Natural killer cell (primary cell): ENCODE data around the gene OLFML2B. TPM values are rescaled to one million over a fixed set of nuclear protein-coding genes. Genes with fewer than 3 reads are reported as not detected.
"Not testable (repeated sequence)": the region's sequence is repeated elsewhere in the genome, so short reads cannot be mapped to it uniquely, and the experiment has no call there.

ENCODE experiments used
- ATAC-seq, 3 donors: fragments of 150-1000 bp in 2 of 3; fragments of 200-7000 bp in 1 of 3; cut with Tn5 transposase; 1 replicate in 1 of 3; 2 replicates in 2 of 3; pipeline ENCODE4 v1.10.0; 2021; ENCODE audit warnings: mild to moderate bottlenecking in 2 of 3, moderate library complexity in 2 of 3
- DNase-seq, 2 donors: peaks; one replicate each; pipeline versions ENCODE4 v3.0.0 to v3.0.0-alpha.2; 2013 to 2021; ENCODE audit warnings: mixed read lengths in 1 of 2
- H3K27ac ChIP-seq: one replicate; pipeline ENCODE4 v1.5.1; 2013; ENCODE audit warnings: mild to moderate bottlenecking, low read length
- H3K27me3 ChIP-seq: one replicate; pipeline ENCODE4 v1.6.1; 2013; ENCODE audit warnings: low read length; ENCODE audit not compliant: control insufficient read depth, insufficient read depth
- H3K36me3 ChIP-seq: one replicate; pipeline ENCODE4 v1.6.1; 2013; ENCODE audit warnings: low read length; ENCODE audit not compliant: control insufficient read depth, insufficient read depth
- H3K4me1 ChIP-seq: one replicate; pipeline ENCODE4 v1.6.1; 2013; ENCODE audit warnings: low read length; ENCODE audit not compliant: control insufficient read depth, insufficient read depth
- H3K4me3 ChIP-seq: one replicate; pipeline ENCODE4 v1.5.1; 2013; ENCODE audit warnings: low read length
- H3K9me3 ChIP-seq: one replicate; pipeline ENCODE4 v1.6.1; 2013; ENCODE audit warnings: low read length; ENCODE audit not compliant: control insufficient read depth, insufficient read depth
- H3K27ac Mint-ChIP-seq, 2 donors: one replicate each; pipeline ENCODE4 v1.8.0; 2022; ENCODE audit warnings: mild to moderate bottlenecking in 2 of 2, mixed read lengths in 2 of 2, moderate library complexity in 1 of 2
- H3K27me3 Mint-ChIP-seq, 2 donors: one replicate each; pipeline ENCODE4 v1.8.0; 2022; ENCODE audit warnings: low read depth in 2 of 2, mixed read lengths in 2 of 2
- H3K36me3 Mint-ChIP-seq: one replicate; pipeline ENCODE4 v1.8.0; 2022; ENCODE audit warnings: mixed read lengths
- H3K4me1 Mint-ChIP-seq, 2 donors: one replicate each; pipeline ENCODE4 v1.8.0; 2022; ENCODE audit warnings: mixed read lengths in 2 of 2
- H3K4me3 Mint-ChIP-seq: one replicate; pipeline ENCODE4 v1.8.0; 2022; ENCODE audit warnings: mild to moderate bottlenecking, moderate library complexity, mixed read lengths
- H3K9me3 Mint-ChIP-seq, 2 donors: one replicate each; pipeline ENCODE4 v1.8.0; 2022; ENCODE audit warnings: mixed read lengths in 2 of 2
- WGBS: methylation state at CpG from one replicate; pipeline ENCODE4 v1.1.7; 2013; ENCODE audit warnings: missing lambda C conversion rate; ENCODE audit not compliant: insufficient coverage; 5-methylcytosine and 5-hydroxymethylcytosine counted together
- intact Hi-C: fragments of 100-400 bp; cut with micrococcal nuclease; formaldehyde crosslinking; loops from one replicate; pipeline ENCODE4 v1.14.2; 2022
- total RNA-seq, 4 donors: library from RNA; stranded (reverse); fragments of 120-200 nt in 1 of 4; gene quantifications; one replicate each; pipeline versions ENCODE4 v1.2.3 to v1.2.4, GENCODE V29; 2013 to 2022
- TF ChIP-seq, protein P1 (sequence below): fragments of 200-600 bp; IDR thresholded peaks from one replicate; pipeline ENCODE4 v1.8.0; 2022; ENCODE audit warnings: antibody characterized with exemption

Gene OLFML2B
- total RNA-seq, 3 donors from 2014 or later (not counting 1 experiment from before 2014, with no cell fraction given), result 0.33 TPM; not detected in 2

DNA sequence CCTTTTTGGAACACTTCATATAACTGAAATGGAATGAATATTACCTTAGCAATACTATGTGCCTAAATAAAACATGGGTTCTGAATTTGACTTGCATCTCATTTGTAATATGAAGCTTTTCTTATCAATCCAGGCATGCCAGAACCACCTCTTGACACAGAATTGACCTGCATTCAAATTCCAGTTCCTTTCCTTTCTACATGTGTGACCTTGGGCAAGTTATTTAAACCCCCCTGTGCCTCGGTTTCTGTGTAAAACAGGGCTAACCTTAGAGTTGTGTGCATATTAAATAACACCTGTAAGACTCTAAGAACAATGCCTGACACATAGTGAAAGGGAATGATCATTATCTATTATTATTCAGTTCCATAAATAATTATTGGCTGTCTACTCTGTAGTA, 43.8 kb upstream of the OLFML2B start:
- H3K27ac Mint-ChIP-seq, result no peak overlapping the region
- H3K9me3 ChIP-seq, result no peaks in the 10 kb centered on the region
- no peaks in the 10 kb centered on the region for H3K9me3 Mint-ChIP-seq
- no peaks in the 10 kb centered on the region for H3K36me3 ChIP-seq
- peaks cover 48 to 70% of the 10 kb centered on the region in 2 donors for H3K27me3 Mint-ChIP-seq
- no peak for DNase-seq
- H3K4me1 ChIP-seq, result peaks cover 12% of the 10 kb centered on the region
- peaks cover 0 to 7% of the 10 kb centered on the region in 2 donors for H3K4me1 Mint-ChIP-seq
- ATAC-seq, result no peak
- H3K4me3 Mint-ChIP-seq, result peak overlapping the region; percentile 14
- TF ChIP-seq, protein P1, sequence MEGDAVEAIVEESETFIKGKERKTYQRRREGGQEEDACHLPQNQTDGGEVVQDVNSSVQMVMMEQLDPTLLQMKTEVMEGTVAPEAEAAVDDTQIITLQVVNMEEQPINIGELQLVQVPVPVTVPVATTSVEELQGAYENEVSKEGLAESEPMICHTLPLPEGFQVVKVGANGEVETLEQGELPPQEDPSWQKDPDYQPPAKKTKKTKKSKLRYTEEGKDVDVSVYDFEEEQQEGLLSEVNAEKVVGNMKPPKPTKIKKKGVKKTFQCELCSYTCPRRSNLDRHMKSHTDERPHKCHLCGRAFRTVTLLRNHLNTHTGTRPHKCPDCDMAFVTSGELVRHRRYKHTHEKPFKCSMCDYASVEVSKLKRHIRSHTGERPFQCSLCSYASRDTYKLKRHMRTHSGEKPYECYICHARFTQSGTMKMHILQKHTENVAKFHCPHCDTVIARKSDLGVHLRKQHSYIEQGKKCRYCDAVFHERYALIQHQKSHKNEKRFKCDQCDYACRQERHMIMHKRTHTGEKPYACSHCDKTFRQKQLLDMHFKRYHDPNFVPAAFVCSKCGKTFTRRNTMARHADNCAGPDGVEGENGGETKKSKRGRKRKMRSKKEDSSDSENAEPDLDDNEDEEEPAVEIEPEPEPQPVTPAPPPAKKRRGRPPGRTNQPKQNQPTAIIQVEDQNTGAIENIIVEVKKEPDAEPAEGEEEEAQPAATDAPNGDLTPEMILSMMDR, result no peak
- H3K27me3 ChIP-seq, result peaks cover 38% of the 10 kb centered on the region
- H3K27ac ChIP-seq, result no peak overlapping the region
- no peak overlapping the region for H3K4me3 ChIP-seq
- no CpG with 5 or more reads among the region's 1 CpG for WGBS
- H3K36me3 Mint-ChIP-seq, result no peaks in the 10 kb centered on the region
- intact Hi-C loops, result no loop called here

DNA sequence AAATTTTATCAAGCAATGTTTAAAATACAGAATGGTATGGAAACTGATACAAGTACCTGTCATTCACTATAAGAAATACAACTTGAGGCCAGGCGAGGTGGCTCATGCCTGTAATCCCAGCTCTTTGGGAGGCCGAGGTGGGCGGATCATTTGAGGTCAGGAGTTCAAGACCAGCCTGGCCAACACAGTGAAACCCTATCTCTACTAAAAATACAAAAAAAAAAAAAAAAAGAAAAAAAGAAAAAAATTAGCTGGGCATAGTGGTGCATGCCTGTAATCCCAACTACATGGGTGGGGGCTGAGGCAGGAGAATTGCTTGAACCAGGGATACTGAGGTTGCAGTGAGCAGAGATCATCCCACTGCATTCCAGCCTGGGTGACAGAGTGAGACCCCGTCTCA, 43.2 kb upstream of the OLFML2B start:
- ATAC-seq, H3K27ac ChIP-seq, H3K9me3 ChIP-seq, H3K36me3 ChIP-seq, DNase-seq, H3K27ac Mint-ChIP-seq, H3K4me1 Mint-ChIP-seq, H3K4me3 Mint-ChIP-seq, H3K4me3 ChIP-seq, H3K36me3 Mint-ChIP-seq, intact Hi-C loops, H3K9me3 Mint-ChIP-seq: not testable (repeated sequence)
- WGBS, result 100% methylated on average over 2 of the region's 4 CpGs
- H3K4me1 ChIP-seq, result peaks cover 12% of the 10 kb centered on the region
- H3K27me3 ChIP-seq, result peaks cover 38% of the 10 kb centered on the region
- peaks cover 43 to 70% of the 10 kb centered on the region in 2 donors for H3K27me3 Mint-ChIP-seq

DNA sequence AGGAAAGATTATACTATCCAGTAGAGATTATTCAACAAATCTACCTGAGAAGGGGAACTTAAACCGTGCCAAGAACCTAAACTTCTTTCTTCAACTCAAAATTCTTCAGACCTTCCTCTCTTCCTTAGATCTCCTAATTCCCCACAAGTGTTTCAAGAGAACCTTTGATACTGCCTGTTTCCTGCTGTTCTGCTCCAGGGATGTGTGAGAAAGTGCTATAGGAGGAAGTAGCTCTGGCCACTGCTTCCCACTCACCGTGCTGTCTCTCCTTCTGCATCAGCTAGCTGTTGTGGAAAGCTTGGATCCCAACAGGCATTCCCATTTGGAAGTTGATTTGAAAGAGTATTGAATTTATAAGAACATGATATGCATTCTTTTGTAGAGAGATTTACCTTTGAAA, 41.3 kb upstream of the OLFML2B start:
- Mint-ChIP-seq H3K9me3 (no peaks in the 10 kb centered on the region), H3K36me3 (no peaks in the 10 kb centered on the region), H3K4me1 (peaks cover 0 to 2% of the 10 kb centered on the region in 2 donors), H3K27ac (no peak overlapping the region), H3K27me3 (peaks cover 37 to 59% of the 10 kb centered on the region in 2 donors), H3K4me3 (no peak overlapping the region)
- peaks cover 27% of the 10 kb centered on the region for H3K27me3 ChIP-seq
- no peak for DNase-seq
- H3K9me3 ChIP-seq, result no peaks in the 10 kb centered on the region
- H3K27ac ChIP-seq, result no peak overlapping the region
- no peaks in the 10 kb centered on the region for H3K36me3 ChIP-seq
- peaks cover 6% of the 10 kb centered on the region for H3K4me1 ChIP-seq
- 45% methylated on average over 2 of the region's 2 CpGs for WGBS
- no peak overlapping the region for H3K4me3 ChIP-seq
- TF ChIP-seq, protein P1, result no peak
- no peak for ATAC-seq
- intact Hi-C loops, result no loop called here

DNA sequence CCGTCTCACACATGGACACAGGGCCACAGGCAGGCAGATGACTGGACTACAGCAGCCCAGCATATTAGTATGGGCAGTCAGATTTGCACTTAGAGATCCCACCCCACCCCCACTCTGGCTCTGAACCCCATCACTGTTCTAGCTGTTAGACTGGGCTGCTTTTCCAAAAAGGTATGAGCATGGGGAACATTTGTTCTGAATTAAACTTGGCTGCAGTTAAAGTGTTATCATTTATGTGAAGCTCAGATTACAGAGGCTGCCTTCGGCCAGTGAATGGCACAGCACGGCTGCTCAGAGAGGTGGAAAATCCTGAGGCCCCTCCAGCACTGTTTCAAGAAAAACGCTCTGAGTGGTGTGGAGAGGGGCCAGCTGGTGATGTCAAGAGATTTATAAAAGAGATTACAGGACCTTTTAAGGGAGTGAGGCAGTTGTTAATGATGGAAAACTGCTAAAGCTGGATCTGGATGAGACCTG, 38.9 kb upstream of the OLFML2B start:
- H3K9me3 ChIP-seq, result no peaks in the 10 kb centered on the region
- H3K27ac ChIP-seq, result no peak overlapping the region
- no peaks in the 10 kb centered on the region for H3K36me3 ChIP-seq
- Mint-ChIP-seq H3K4me1 (no peaks in the 10 kb centered on the region), H3K36me3 (no peaks in the 10 kb centered on the region), H3K27ac (no peak overlapping the region), H3K9me3 (no peaks in the 10 kb centered on the region), H3K4me3 (no peak overlapping the region), H3K27me3 (peaks cover 29 to 44% of the 10 kb centered on the region in 2 donors)
- TF ChIP-seq, protein P1, result no peak
- intact Hi-C loops, result no loop called here
- no peak for ATAC-seq
- DNase-seq, result no peak
- WGBS, result 88% methylated on average over 3 of the region's 4 CpGs
- H3K27me3 ChIP-seq, result peaks cover 11% of the 10 kb centered on the region
- no peaks in the 10 kb centered on the region for H3K4me1 ChIP-seq
- no peak overlapping the region for H3K4me3 ChIP-seq
